Measurements from ENCODE around the gene SETD1B.

DNA sequence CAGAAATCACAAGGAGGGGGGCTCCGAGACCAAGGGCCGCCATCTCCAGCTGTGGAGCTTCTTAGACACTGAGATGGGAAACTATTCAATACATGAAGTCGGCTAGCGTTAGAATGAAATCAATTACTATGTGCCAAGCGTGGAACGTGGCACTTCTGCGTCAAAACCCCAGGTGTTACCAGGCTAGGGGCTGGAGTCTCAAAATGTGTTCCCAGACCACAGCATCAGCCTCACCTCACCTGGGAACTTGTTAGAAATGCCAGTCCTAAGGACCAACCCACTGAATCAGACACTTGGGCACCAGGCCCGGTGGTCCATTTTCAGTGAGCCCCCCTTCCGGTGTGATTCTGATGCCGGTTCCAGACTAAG is 5.0 kb upstream of the SETD1B start:
- no peak for TF ChIP-seq EZH2 (IDR thresholded peaks at IDR 0.05; ENCODE audit: borderline replicate concordance, insufficient read depth, low read length, poor library complexity, severe bottlenecking)
- no peak for TF ChIP-seq POLR2AphosphoS5 (IDR thresholded peaks at IDR 0.05)
- no peak for TF ChIP-seq RAD21 (conservative IDR thresholded peaks at IDR 0.05)
- no peak for TF ChIP-seq CTCF (IDR thresholded peaks at IDR 0.05; ENCODE audit: poor library complexity, severe bottlenecking)

Measured in neural cell (in vitro differentiated cells).